HFFc6 (cell line): ENCODE measurements around the gene TIGD1. TPM values are rescaled to one million over a fixed set of nuclear protein-coding genes. Genes with fewer than 3 reads are reported as not detected.

ENCODE experiments used
- DNase-seq: peaks from one replicate; pipeline ENCODE4 v3.0.0-alpha.2; 2018
- H3K27ac Mint-ChIP-seq: 2 replicates; pipeline ENCODE4 v1.8.0; 2020; ENCODE audit warnings: mild to moderate bottlenecking, mixed read lengths
- H3K27me3 Mint-ChIP-seq: 2 replicates; pipeline ENCODE4 v1.8.0; 2021; ENCODE audit warnings: mild to moderate bottlenecking, moderate library complexity, mixed read lengths; ENCODE audit not compliant: insufficient read depth
- H3K36me3 Mint-ChIP-seq: 2 replicates; pipeline ENCODE4 v1.8.0; 2021; ENCODE audit warnings: low read depth, mixed read lengths
- H3K4me1 Mint-ChIP-seq: 2 replicates; pipeline ENCODE4 v1.8.0; 2020; ENCODE audit warnings: low read depth, mixed read lengths
- H3K4me3 Mint-ChIP-seq: 2 replicates; pipeline ENCODE4 v1.8.0; 2020; ENCODE audit warnings: mild to moderate bottlenecking, moderate library complexity, mixed read lengths
- H3K9me3 Mint-ChIP-seq: 2 replicates; pipeline ENCODE4 v1.8.0; 2020; ENCODE audit warnings: mild to moderate bottlenecking, mixed read lengths
- CTCF ChIP-seq: fragments of 200-600 bp; sonication (generic); IDR thresholded peaks from 2 replicates; pipeline ENCODE4 v1.5.0; 2021; ENCODE audit warnings: antibody characterized with exemption, mild to moderate bottlenecking
- total RNA-seq, 6 experiments: library from RNA; stranded (reverse); fragmentation: NEBNext Ultra II Directional; extraction: Animal tissue kit (Norgen Biotek cat#: 25700); gene quantifications; 2 replicates in 1 of 6; 3 replicates in 5 of 6; pipeline ENCODE4 v1.2.3, GENCODE V29; 2021

Gene TIGD1
- total RNA-seq, 6 experiments from 2014 or later, result 2.9 to 3.7 (median 3.1) TPM

- TF ChIP-seq CTCF, result no peak
- H3K4me3 Mint-ChIP-seq, result no peak within 1 kb of the TSS
- no peaks in the 10 kb centered on the region for H3K36me3 Mint-ChIP-seq
- H3K27ac Mint-ChIP-seq, result no peak within 1 kb of the TSS
- DNase-seq, result no peak
- peaks cover 43% of the 10 kb centered on the region for H3K27me3 Mint-ChIP-seq
- no peaks in the 10 kb centered on the region for H3K9me3 Mint-ChIP-seq
- no peaks in the 10 kb centered on the region for H3K4me1 Mint-ChIP-seq
Measured at GRCh38 chr2:232519581-232520438, 30.5 kb downstream of the TIGD1 start, which contains the start of gene PRSS56. Gene PRSS56 (plus strand): TSS chr2:232520388. CDS start chr2:232520599, 211 bp downstream.

GRCh38 chr2:232518844-232519243, 31.5 kb downstream of the TIGD1 start:
- no peak for TF ChIP-seq CTCF
- no peak overlapping the region for H3K4me3 Mint-ChIP-seq
- DNase-seq, result no peak
- H3K27me3 Mint-ChIP-seq, result peaks cover 43% of the 10 kb centered on the region
- H3K4me1 Mint-ChIP-seq, result no peaks in the 10 kb centered on the region
- H3K36me3 Mint-ChIP-seq, result no peaks in the 10 kb centered on the region
- H3K27ac Mint-ChIP-seq, result no peak overlapping the region
- no peaks in the 10 kb centered on the region for H3K9me3 Mint-ChIP-seq

DNA sequence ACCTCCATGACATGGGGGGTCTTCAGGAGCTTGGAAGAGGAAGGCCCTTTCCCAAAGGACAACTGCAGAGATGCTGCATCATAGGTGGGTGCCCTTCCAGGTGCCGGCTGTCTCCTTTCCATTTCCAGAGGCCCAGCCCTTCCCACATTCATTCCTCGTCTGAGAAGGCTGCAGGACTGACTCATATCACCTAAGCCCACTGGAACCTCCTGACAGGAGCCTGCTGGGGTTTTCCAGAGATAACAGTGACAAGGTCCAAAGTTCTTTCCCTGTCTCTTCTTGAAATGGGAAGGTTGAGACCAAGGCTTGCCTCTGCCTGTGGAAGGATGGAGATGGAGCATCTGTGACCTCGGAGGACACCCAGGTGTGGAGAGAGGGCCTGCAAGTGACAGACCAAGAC, 33.8 kb downstream of the TIGD1 start:
- Mint-ChIP-seq H3K27ac (no peak overlapping the region), H3K9me3 (no peaks in the 10 kb centered on the region), H3K27me3 (peaks cover 48% of the 10 kb centered on the region), H3K36me3 (no peaks in the 10 kb centered on the region), H3K4me1 (no peaks in the 10 kb centered on the region), H3K4me3 (no peak overlapping the region)
- TF ChIP-seq CTCF, result no peak
- no peak for DNase-seq

DNA sequence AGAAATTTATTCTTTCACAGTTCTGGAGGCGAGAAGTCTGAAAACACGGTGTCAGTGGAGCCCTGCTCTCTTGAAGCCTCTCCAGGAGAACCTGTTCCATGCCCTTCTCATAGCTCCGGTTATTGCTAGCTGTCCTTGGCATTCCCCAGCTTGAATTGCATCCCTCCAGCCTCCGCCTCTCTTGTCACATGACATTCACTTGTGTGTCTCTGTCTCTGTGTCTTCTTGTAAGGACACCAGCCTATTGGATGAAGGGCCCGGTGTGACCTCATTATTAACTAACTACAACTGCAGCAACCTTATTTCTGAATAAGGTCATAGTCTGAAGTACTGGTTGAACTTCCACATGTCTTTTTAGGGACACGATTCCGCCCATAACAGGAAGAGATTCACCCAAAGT, 34.7 kb downstream of the TIGD1 start:
- Mint-ChIP-seq H3K27ac (no peak overlapping the region), H3K9me3 (no peaks in the 10 kb centered on the region), H3K27me3 (peaks cover 48% of the 10 kb centered on the region), H3K4me1 (no peaks in the 10 kb centered on the region), H3K4me3 (no peak overlapping the region), H3K36me3 (no peaks in the 10 kb centered on the region)
- no peak for TF ChIP-seq CTCF
- no peak for DNase-seq

DNA sequence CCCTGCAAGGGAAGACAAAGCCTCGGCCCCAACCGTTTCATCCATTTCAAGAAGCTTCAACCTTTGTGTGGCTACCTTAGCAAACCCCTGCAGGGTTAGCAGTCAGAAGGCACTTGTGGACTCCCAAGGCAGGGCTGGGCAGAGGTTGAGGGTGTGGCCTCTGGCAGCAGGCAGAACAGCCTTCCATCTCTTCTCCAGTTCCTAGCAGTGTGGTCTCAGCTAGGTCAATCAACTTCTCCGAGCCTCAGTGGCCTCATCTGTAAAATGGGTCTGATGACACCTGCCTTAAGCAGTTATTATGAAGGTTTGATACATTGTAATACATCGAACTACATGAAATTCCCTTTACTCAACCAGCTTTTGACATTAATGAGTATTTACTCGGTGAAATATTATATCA, 37.0 kb downstream of the TIGD1 start:
- no peaks in the 10 kb centered on the region for H3K4me1 Mint-ChIP-seq
- no peaks in the 10 kb centered on the region for H3K36me3 Mint-ChIP-seq
- peaks cover 36% of the 10 kb centered on the region for H3K27me3 Mint-ChIP-seq
- H3K27ac Mint-ChIP-seq, result no peak overlapping the region
- no peak overlapping the region for H3K4me3 Mint-ChIP-seq
- no peaks in the 10 kb centered on the region for H3K9me3 Mint-ChIP-seq
- DNase-seq, result no peak
- no peak for TF ChIP-seq CTCF
